ENCODE results near the gene COL4A1.

The COL4A1 gene

DNA sequence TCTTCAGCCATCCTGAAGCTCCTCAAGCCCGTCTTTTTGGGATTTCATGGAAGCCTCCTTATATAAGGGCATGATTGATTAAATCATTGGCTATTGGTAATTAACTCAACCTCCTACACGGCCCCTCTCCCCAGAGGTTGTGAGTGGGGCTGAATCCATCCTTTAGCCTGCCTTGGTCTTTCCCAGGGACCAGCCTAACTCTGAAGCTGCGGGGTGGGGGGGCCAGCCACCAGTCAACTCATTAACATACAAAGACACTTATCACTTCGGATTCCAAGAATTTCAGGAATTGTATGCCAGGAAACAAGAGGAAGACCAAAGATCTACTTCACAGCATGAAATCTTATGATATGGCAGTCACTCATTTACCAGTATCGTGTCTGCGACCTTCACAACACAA lies 9.9 kb downstream of the COL4A1 start:
- Histone ChIP-seq H3K9me3 (replicated peaks; ENCODE audit: insufficient read depth, low read length) (no peaks in the 10 kb centered on the region), H3K4me2 (ENCODE audit: low read depth, low read length) (no peak overlapping the region), H3F3A (ENCODE audit: insufficient read depth, low read length) (no peaks in the 10 kb centered on the region), H3K4me1 (ENCODE audit: low read length) (no peaks in the 10 kb centered on the region), H3K9ac (ENCODE audit: low read length) (no peak overlapping the region), H3K4me3 (ENCODE audit: low read length) (no peak overlapping the region), H4K20me1 (ENCODE audit: insufficient read depth, low read length) (no peaks in the 10 kb centered on the region), H3K36me3 (replicated peaks; ENCODE audit: insufficient read depth, low read length) (no peaks in the 10 kb centered on the region), H3K27me3 (replicated peaks; ENCODE audit: insufficient read depth, low read length) (no peaks in the 10 kb centered on the region), H3K27ac (ENCODE audit: low read length) (no peak overlapping the region), H3K9me2 (replicated peaks; ENCODE audit: insufficient read depth, low read length) (no peaks in the 10 kb centered on the region), H2AFZ (ENCODE audit: low read length) (no peak overlapping the region), H3K79me2 (ENCODE audit: low read length) (no peaks in the 10 kb centered on the region)
- no peak for DNase-seq
- TF ChIP-seq EZH2phosphoT487 (IDR thresholded peaks at IDR 0.05; ENCODE audit: low read length), result no peak
- no peak for TF ChIP-seq EZH2 (optimal IDR thresholded peaks at IDR 0.05; ENCODE audit: low read depth, low read length)
- TF ChIP-seq, protein P1, sequence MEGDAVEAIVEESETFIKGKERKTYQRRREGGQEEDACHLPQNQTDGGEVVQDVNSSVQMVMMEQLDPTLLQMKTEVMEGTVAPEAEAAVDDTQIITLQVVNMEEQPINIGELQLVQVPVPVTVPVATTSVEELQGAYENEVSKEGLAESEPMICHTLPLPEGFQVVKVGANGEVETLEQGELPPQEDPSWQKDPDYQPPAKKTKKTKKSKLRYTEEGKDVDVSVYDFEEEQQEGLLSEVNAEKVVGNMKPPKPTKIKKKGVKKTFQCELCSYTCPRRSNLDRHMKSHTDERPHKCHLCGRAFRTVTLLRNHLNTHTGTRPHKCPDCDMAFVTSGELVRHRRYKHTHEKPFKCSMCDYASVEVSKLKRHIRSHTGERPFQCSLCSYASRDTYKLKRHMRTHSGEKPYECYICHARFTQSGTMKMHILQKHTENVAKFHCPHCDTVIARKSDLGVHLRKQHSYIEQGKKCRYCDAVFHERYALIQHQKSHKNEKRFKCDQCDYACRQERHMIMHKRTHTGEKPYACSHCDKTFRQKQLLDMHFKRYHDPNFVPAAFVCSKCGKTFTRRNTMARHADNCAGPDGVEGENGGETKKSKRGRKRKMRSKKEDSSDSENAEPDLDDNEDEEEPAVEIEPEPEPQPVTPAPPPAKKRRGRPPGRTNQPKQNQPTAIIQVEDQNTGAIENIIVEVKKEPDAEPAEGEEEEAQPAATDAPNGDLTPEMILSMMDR (IDR thresholded peaks at IDR 0.05; ENCODE audit: low read length), result no peak

DNA sequence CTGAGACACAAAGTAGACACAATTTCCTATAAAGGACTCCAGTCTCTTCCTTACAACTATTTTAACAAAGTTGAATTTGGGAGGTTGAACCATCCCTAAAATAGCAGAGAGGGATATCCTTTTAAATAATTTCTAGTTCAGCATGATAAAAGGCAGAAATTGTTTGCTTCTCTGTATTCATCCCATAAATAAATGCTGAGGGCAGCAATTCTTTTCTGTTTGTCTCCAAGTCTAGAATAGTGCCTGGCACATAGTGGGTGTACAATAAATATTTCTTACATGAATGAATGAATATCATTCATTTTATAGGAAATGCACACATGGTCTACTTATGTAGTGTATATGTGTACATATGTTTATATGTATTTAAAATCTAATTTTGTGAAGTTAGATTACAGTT lies 12.3 kb downstream of the COL4A1 start:
- no peak for DNase-seq
- no peaks in the 10 kb centered on the region for H3K27me3 ChIP-seq (replicated peaks; ENCODE audit: insufficient read depth, low read length)
- no peak overlapping the region for H3K4me2 ChIP-seq (ENCODE audit: low read depth, low read length)
- no peaks in the 10 kb centered on the region for H3K36me3 ChIP-seq (replicated peaks; ENCODE audit: insufficient read depth, low read length)
- TF ChIP-seq EZH2phosphoT487 (IDR thresholded peaks at IDR 0.05; ENCODE audit: low read length) (no peak), EZH2 (optimal IDR thresholded peaks at IDR 0.05; ENCODE audit: low read depth, low read length) (no peak)
- TF ChIP-seq, protein P1 (IDR thresholded peaks at IDR 0.05; ENCODE audit: low read length), result no peak
- no peaks in the 10 kb centered on the region for H3K9me2 ChIP-seq (replicated peaks; ENCODE audit: insufficient read depth, low read length)
- H3K27ac ChIP-seq (ENCODE audit: low read length), result no peak overlapping the region
- H3K9ac ChIP-seq (ENCODE audit: low read length), result no peak overlapping the region
- no peaks in the 10 kb centered on the region for H3F3A ChIP-seq (ENCODE audit: insufficient read depth, low read length)
- no peak overlapping the region for H3K4me3 ChIP-seq (ENCODE audit: low read length)
- H2AFZ ChIP-seq (ENCODE audit: low read length), result no peak overlapping the region
- H3K4me1 ChIP-seq (ENCODE audit: low read length), result no peaks in the 10 kb centered on the region
- H4K20me1 ChIP-seq (ENCODE audit: insufficient read depth, low read length), result no peaks in the 10 kb centered on the region
- no peaks in the 10 kb centered on the region for H3K9me3 ChIP-seq (replicated peaks; ENCODE audit: insufficient read depth, low read length)
- H3K79me2 ChIP-seq (ENCODE audit: low read length), result no peaks in the 10 kb centered on the region

DNA sequence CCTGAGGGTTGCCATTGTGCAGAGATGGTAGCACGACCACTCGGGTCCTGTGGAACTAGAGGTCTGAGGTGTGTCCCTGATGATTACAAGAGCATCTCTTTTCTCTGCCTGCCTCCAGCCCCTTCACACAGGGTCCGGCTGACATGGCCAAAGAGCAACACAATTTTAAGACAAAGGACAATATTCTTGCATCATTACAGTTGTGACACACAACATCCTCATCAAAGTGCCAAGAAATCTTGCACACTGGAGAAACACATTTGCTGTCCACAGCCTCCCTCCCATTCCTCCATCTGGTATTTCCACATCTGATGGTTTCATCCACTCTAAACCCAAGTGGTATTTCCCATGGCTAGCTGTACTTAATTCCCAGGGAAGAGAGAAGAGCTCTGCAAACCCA lies 12.8 kb downstream of the COL4A1 start:
- Histone ChIP-seq H3F3A (ENCODE audit: insufficient read depth, low read length) (no peaks in the 10 kb centered on the region), H3K27me3 (replicated peaks; ENCODE audit: insufficient read depth, low read length) (no peaks in the 10 kb centered on the region), H3K9me2 (replicated peaks; ENCODE audit: insufficient read depth, low read length) (no peaks in the 10 kb centered on the region), H3K9ac (ENCODE audit: low read length) (no peak overlapping the region), H2AFZ (ENCODE audit: low read length) (no peak overlapping the region), H3K4me1 (ENCODE audit: low read length) (no peaks in the 10 kb centered on the region), H3K27ac (ENCODE audit: low read length) (no peak overlapping the region), H3K36me3 (replicated peaks; ENCODE audit: insufficient read depth, low read length) (no peaks in the 10 kb centered on the region), H3K9me3 (replicated peaks; ENCODE audit: insufficient read depth, low read length) (no peaks in the 10 kb centered on the region), H3K4me2 (ENCODE audit: low read depth, low read length) (no peak overlapping the region), H4K20me1 (ENCODE audit: insufficient read depth, low read length) (no peaks in the 10 kb centered on the region), H3K4me3 (ENCODE audit: low read length) (no peak overlapping the region), H3K79me2 (ENCODE audit: low read length) (no peaks in the 10 kb centered on the region)
- TF ChIP-seq, protein P1 (IDR thresholded peaks at IDR 0.05; ENCODE audit: low read length), result no peak
- TF ChIP-seq EZH2phosphoT487 (IDR thresholded peaks at IDR 0.05; ENCODE audit: low read length) (no peak), EZH2 (optimal IDR thresholded peaks at IDR 0.05; ENCODE audit: low read depth, low read length) (no peak)
- DNase-seq, result no peak

Measured in MM.1S (cell line).